H1 (cell line): ENCODE data around the gene SPINT2. TPM values are rescaled to one million over a fixed set of nuclear protein-coding genes. Genes with fewer than 3 reads are reported as not detected.

ENCODE experiments used
- CBX8 ChIP-seq: fragments of 300-800, 300-1000 bp; sonication (generic); IDR thresholded peaks from 2 replicates; pipeline ENCODE4 v1.7.1; 2016; ENCODE audit warnings: low read depth, low read length, borderline replicate concordance
- CHD7 ChIP-seq: fragments of 300-600 bp; sonication (generic); IDR thresholded peaks from 2 replicates; pipeline ENCODE4 v1.7.1; 2012; ENCODE audit warnings: low read length, moderate library complexity, mild to moderate bottlenecking, inconsistent platforms; ENCODE audit not compliant: insufficient replicate concordance
- EGR1 ChIP-seq: IDR thresholded peaks from 2 replicates; pipeline ENCODE4 v1.6.1; 2011; ENCODE audit warnings: low read depth, low read length, borderline replicate concordance
- EP300 ChIP-seq, 2 experiments: IDR thresholded peaks; 1 replicate in 1 of 2; 2 replicates in 1 of 2; pipeline ENCODE4 v1.6.1; 2011 to 2012; ENCODE audit warnings: low read depth in 2 of 2, low read length in 2 of 2, mild to moderate bottlenecking in 2 of 2, borderline replicate concordance in 1 of 2, inconsistent platforms in 1 of 2, moderate library complexity in 1 of 2
- HDAC2 ChIP-seq, 2 experiments: fragments of 300-600 bp in 1 of 2; sonication (generic) in 1 of 2; IDR thresholded peaks; 2 replicates each; pipeline ENCODE4 v1.6.1; 2011 to 2012; ENCODE audit warnings: low read depth in 2 of 2, low read length in 2 of 2, mild to moderate bottlenecking in 2 of 2, moderate library complexity in 2 of 2, borderline replicate concordance in 1 of 2, inconsistent platforms in 1 of 2
- JUND ChIP-seq: IDR thresholded peaks from 2 replicates; pipeline ENCODE4 v1.6.1; 2011; ENCODE audit warnings: mild to moderate bottlenecking, improper control_type of control experiment, low read length
- KDM4A ChIP-seq: IDR thresholded peaks from one replicate; pipeline ENCODE4 v1.7.1; 2012; ENCODE audit warnings: low read depth, mild to moderate bottlenecking, moderate library complexity, low read length, inconsistent platforms; ENCODE audit not compliant: severe bottlenecking
- POU5F1 ChIP-seq: IDR thresholded peaks from 2 replicates; pipeline ENCODE4 v1.6.1; 2011; ENCODE audit warnings: low read depth, mild to moderate bottlenecking, low read length, moderate library complexity
- RBBP5 ChIP-seq: IDR thresholded peaks from 2 replicates; pipeline ENCODE4 v1.7.1; 2012; ENCODE audit warnings: low read depth, mild to moderate bottlenecking, inconsistent platforms, low read length, moderate library complexity, borderline replicate concordance
- RXRA ChIP-seq: IDR thresholded peaks from 2 replicates; pipeline ENCODE4 v1.6.1; 2011; ENCODE audit warnings: low read depth, mild to moderate bottlenecking, low read length, moderate library complexity; ENCODE audit not compliant: insufficient read depth
- TCF12 ChIP-seq: IDR thresholded peaks from 2 replicates; pipeline ENCODE4 v1.6.1; 2011; ENCODE audit warnings: low read depth, mild to moderate bottlenecking, low read length
- polyA plus RNA-seq, 7 experiments: library from polyadenylated mRNA; depleted of rRNA in 3 of 7; stranded (reverse) in 5 of 7; unstranded in 2 of 7; fragments of >200 nt in 5 of 7; fragments of 200-250 nt in 2 of 7; gene quantifications; 1 replicate in 5 of 7; 2 replicates in 1 of 7; 4 replicates in 1 of 7; pipeline versions ENCODE4 v1.2.1 to v1.2.3, GENCODE V29; 2011 to 2013; ENCODE audit warnings: missing spikeins in 2 of 7, mixed read lengths in 2 of 7
- total RNA-seq: library from RNA; stranded (reverse); fragmentation: NEBNext Ultra II Directional; extraction: Animal tissue kit (Norgen Biotek cat#: 25700); gene quantifications from 2 replicates; pipeline ENCODE4 v1.2.1, GENCODE V29; 2021

The SPINT2 gene
- total and polyA plus RNA-seq, 2 of the 8 experiments (the other 6 are each of a cell fraction or from before 2014, with no cell fraction given): 294 to 296 TPM

- TF ChIP-seq CHD7 (no peak), RBBP5 (0 out of 2 replicates have a peak, but pooled peaks have one; percentile 40), EGR1 (no peak), HDAC2 (IDR thresholded peaks at IDR 0.05; ENCODE audit: borderline replicate concordance in 1 of 2, low read depth in 2 of 2, low read length in 2 of 2) (no peak), CBX8 (no peak), POU5F1 (no peak), EP300 (IDR thresholded peaks at IDR 0.05; ENCODE audit: borderline replicate concordance in 1 of 2, low read depth in 2 of 2, low read length in 2 of 2) (no peak), TCF12 (no peak), KDM4A (no peak), JUND (no peak), RXRA (no peak)
Observed at GRCh38 chr19:38228005-38228377, 36.4 kb upstream of the SPINT2 start (continued).
